ENCODE measurements around the gene CTBP2. TPM values are rescaled to one million over a fixed set of nuclear protein-coding genes. Genes with fewer than 3 reads are reported as not detected.

The CTBP2 gene
- total RNA-seq, 4 donors from 2014 or later: 74.8 to 103 (median 79.2) TPM

GRCh38 chr10:125097409-125098070, 62.8 kb downstream of the CTBP2 start:
- no peak overlapping the region for H3K4me3 ChIP-seq
- no peaks in the 10 kb centered on the region for H3K9me3 ChIP-seq
- ATAC-seq: no peak
- WGBS, 2 donors (ENCODE audit: low coverage in 1 of 2): 87 to 92% methylated on average over 8 of the region's 20 CpGs
- no peaks in the 10 kb centered on the region for H3K27me3 ChIP-seq
- H3K4me1 ChIP-seq: peaks cover 11 to 81% (median 36%) of the 10 kb centered on the region in 3 donors
- peaks cover 0 to 16% of the 10 kb centered on the region in 2 donors for H3K36me3 ChIP-seq
- TF ChIP-seq EP300 (IDR thresholded peaks at IDR 0.05) (no peak), CTCF (IDR thresholded peaks at IDR 0.05) (no peak), POLR2AphosphoS5 (IDR thresholded peaks at IDR 0.05) (no peak), POLR2A (IDR thresholded peaks at IDR 0.05) (no peak)
- no peak overlapping the region for H3K27ac ChIP-seq

DNA sequence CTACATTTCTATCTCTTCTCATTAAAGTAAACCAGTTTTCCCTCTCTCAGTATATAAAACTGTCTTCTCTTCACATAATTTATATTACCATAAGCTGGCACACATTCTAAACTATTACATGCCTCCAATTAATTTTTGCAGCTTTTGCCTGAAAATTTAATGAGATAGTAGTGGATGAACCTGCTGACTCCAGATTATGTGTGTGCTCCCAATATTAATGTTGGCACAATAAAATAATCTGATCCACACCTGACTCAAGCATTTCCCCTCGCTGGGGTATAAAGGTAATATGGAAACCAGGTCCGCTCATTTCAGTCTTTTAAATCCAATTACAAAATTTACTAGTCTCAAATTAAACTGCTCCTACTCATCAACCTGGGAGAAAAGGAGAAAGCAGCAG, 63.4 kb downstream of the CTBP2 start:
- Histone ChIP-seq H3K27me3 (no peaks in the 10 kb centered on the region), H3K4me3 (no peak overlapping the region), H3K27ac (peak overlapping the region in 1 of 4 donors; percentile 81), H3K9me3 (no peaks in the 10 kb centered on the region), H3K36me3 (peaks cover 0 to 10% of the 10 kb centered on the region in 2 donors), H3K4me1 (peaks cover 12 to 81% (median 41%) of the 10 kb centered on the region in 3 donors)
- TF ChIP-seq POLR2AphosphoS5 (IDR thresholded peaks at IDR 0.05) (no peak), CTCF (IDR thresholded peaks at IDR 0.05) (no peak), EP300 (IDR thresholded peaks at IDR 0.05) (no peak), POLR2A (IDR thresholded peaks at IDR 0.05) (no peak)
- 83 to 100% methylated on average over 1 to 2 of the region's 2 CpGs for WGBS, 2 donors (ENCODE audit: low coverage in 1 of 2)
- ATAC-seq: no peak

DNA sequence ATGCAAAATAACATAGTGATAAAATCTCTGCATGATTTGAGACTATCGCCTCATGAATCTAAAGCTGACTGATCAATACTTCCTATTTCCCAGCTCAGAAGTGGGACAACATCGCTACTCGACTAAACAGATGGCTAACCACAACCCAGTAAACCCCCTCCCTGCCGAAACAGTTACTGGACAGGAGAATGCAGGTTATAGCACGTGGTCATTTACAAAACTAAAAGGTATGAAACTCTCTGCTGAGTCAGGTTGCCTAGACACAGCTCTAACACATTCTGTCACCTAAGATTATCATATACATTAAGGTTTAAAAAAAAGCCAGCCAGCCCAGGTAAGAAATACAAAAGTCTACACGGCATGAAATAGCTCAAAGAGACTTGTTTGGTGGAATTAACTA, 64.0 kb downstream of the CTBP2 start:
- Histone ChIP-seq H3K9me3 (no peaks in the 10 kb centered on the region), H3K36me3 (peaks cover 0 to 4% of the 10 kb centered on the region in 2 donors), H3K4me3 (no peak overlapping the region), H3K27ac (peak overlapping the region in 3 of 4 donors; percentile 81 to 86 (median 82)), H3K27me3 (no peaks in the 10 kb centered on the region), H3K4me1 (peaks cover 12 to 81% (median 46%) of the 10 kb centered on the region in 3 donors)
- 70 to 74% methylated on average over 6 of the region's 6 CpGs for WGBS, 2 donors (ENCODE audit: low coverage in 1 of 2)
- no peak for ATAC-seq
- TF ChIP-seq POLR2A (IDR thresholded peaks at IDR 0.05) (no peak), POLR2AphosphoS5 (IDR thresholded peaks at IDR 0.05) (no peak), CTCF (IDR thresholded peaks at IDR 0.05) (no peak), EP300 (IDR thresholded peaks at IDR 0.05) (no peak)

DNA sequence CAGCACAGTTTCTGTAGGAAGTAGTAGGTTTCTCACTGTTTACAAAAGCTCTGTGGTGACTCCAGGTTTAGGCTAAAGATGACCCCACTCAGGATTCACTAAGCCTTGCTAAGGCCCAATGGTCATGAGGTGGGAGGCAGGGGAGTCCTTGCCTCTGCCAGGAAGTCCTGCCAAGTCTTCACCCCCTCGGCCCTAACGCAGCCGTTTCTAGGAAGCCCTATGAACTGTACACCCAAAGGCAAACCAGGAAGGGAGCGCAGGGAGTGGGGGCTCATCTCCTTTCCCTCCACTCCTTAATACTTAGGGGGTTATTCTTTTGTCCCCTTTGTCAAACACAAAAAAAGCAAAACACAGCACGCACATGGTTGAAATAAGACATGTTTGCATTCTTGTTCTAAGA, 64.6 kb downstream of the CTBP2 start:
- H3K4me1 ChIP-seq: peaks cover 12 to 82% (median 51%) of the 10 kb centered on the region in 3 donors
- H3K36me3 ChIP-seq: no peaks in the 10 kb centered on the region
- TF ChIP-seq EP300 (IDR thresholded peaks at IDR 0.05) (no peak), POLR2AphosphoS5 (IDR thresholded peaks at IDR 0.05) (no peak), CTCF (IDR thresholded peaks at IDR 0.05) (no peak), POLR2A (IDR thresholded peaks at IDR 0.05) (no peak)
- no peaks in the 10 kb centered on the region for H3K9me3 ChIP-seq
- no peaks in the 10 kb centered on the region for H3K27me3 ChIP-seq
- WGBS, 2 donors (ENCODE audit: low coverage in 1 of 2): 13 to 38% methylated on average over 1 to 5 of the region's 5 CpGs
- ATAC-seq: no peak
- H3K27ac ChIP-seq: peak overlapping the region in 3 of 4 donors; percentile 81 to 86 (median 82)
- no peak overlapping the region for H3K4me3 ChIP-seq

- TF ChIP-seq POLR2A (IDR thresholded peaks at IDR 0.05) (no peak), EP300 (IDR thresholded peaks at IDR 0.05) (no peak), POLR2AphosphoS5 (IDR thresholded peaks at IDR 0.05) (no peak), CTCF (IDR thresholded peaks at IDR 0.05) (no peak)
- peaks cover 12 to 84% (median 51%) of the 10 kb centered on the region in 3 donors for H3K4me1 ChIP-seq
- H3K36me3 ChIP-seq: no peaks in the 10 kb centered on the region
- ATAC-seq: no peak
- no peaks in the 10 kb centered on the region for H3K27me3 ChIP-seq
- peak overlapping the region in 3 of 4 donors; percentile 81 to 86 (median 82) for H3K27ac ChIP-seq
- H3K9me3 ChIP-seq: no peaks in the 10 kb centered on the region
- 87 to 100% methylated on average over 1 to 5 of the region's 6 CpGs for WGBS, 2 donors (ENCODE audit: low coverage in 1 of 2)
- no peak overlapping the region for H3K4me3 ChIP-seq
Observed at GRCh38 chr10:125095228-125095627, 65.1 kb downstream of the CTBP2 start.

All from gastroesophageal sphincter (tissue), 4 donors.